K562 (cell line): ENCODE data around the gene SERPINB7. TPM values are rescaled to one million over a fixed set of nuclear protein-coding genes. Genes with fewer than 3 reads are reported as not detected.

Experiments
- ATAC-seq: fragments of 200-7000 bp; cut with Tn5 transposase; 3 replicates; pipeline ENCODE4 v1.9.1; 2020; ENCODE audit warnings: moderate library complexity
- BruUV-seq: library from RNA; stranded (reverse); fragments of 400-500 nt; replicated peaks from 2 replicates; lab custom pipeline; 2021; lab: Mats Ljungman, UMichigan
- CTCF ChIA-PET: fragments of 300-600 bp; formaldehyde crosslinking; extraction: SDS; loops from one replicate; lab custom pipeline; 2021; ENCODE audit warnings: low intra/inter-chr PET ratio; lab: Yijun Ruan, JAX
- POLR2A ChIA-PET: fragments of 300-600, 350-650 bp; sonication (Branson Sonifier 250); formaldehyde crosslinking; extraction: SDS; loops from one replicate; lab custom pipeline; 2021; ENCODE audit warnings: antibody characterized with exemption, inconsistent platforms; lab: Yijun Ruan, JAX
- DNase-seq, 4 experiments: peaks; one replicate each; pipeline versions ENCODE4 v3.0.0 to v3.0.0-alpha.2; 2011 to 2018; ENCODE audit warnings: low spot score in 3 of 4, mixed read lengths in 3 of 4; ENCODE audit errors: extremely low read depth in 1 of 4
- FAIRE-seq: peaks from 2 replicates; lab custom pipeline; 2011; peaks lifted over from hg19 to GRCh38; lab: Jason Lieb, UNC
- H2AFZ ChIP-seq: 2 replicates; pipeline ENCODE4 v1.6.0; 2011; ENCODE audit warnings: low read depth, low read length, control low read depth, inconsistent platforms
- H3K27ac ChIP-seq: fragments of 200-600 bp; 3 replicates; pipeline ENCODE4 v1.8.0; 2011; ENCODE audit warnings: low read depth, mild to moderate bottlenecking, control low read depth, inconsistent platforms, low read length, moderate library complexity, mixed read lengths; ENCODE audit errors: extremely low read depth
- H3K27me3 ChIP-seq, 2 experiments: fragments of 300-600 bp in 1 of 2; 2 replicates in 1 of 2; 3 replicates in 1 of 2; pipeline versions ENCODE4 v1.6.0 to v1.8.0; 2011; ENCODE audit warnings: inconsistent platforms in 2 of 2, low read length in 2 of 2, mild to moderate bottlenecking in 1 of 2, mixed read lengths in 1 of 2, moderate library complexity in 1 of 2; ENCODE audit not compliant: control insufficient read depth in 2 of 2, insufficient read depth in 2 of 2
- H3K36me3 ChIP-seq: fragments of 300-600 bp; 3 replicates; pipeline ENCODE4 v1.8.0; 2011; ENCODE audit warnings: mild to moderate bottlenecking, low read length, inconsistent platforms; ENCODE audit not compliant: control insufficient read depth, insufficient read depth
- H3K4me1 ChIP-seq, 2 experiments: fragments of 200-600 bp in 1 of 2; replicated peaks in 1 of 2; 2 replicates in 1 of 2; 3 replicates in 1 of 2; pipeline versions ENCODE4 v1.5.1 to v1.8.0; 2011; ENCODE audit warnings: inconsistent platforms in 2 of 2, low read length in 2 of 2, mild to moderate bottlenecking in 1 of 2, mixed read lengths in 1 of 2, moderate library complexity in 1 of 2; ENCODE audit not compliant: control insufficient read depth in 2 of 2, insufficient read depth in 2 of 2
- H3K4me2 ChIP-seq: 2 replicates; pipeline ENCODE4 v1.6.1; 2011; ENCODE audit warnings: low read length, control low read depth, inconsistent platforms, mixed read lengths; ENCODE audit not compliant: insufficient read depth
- H3K4me3 ChIP-seq: fragments of 200-600 bp; sonication (generic), shearing (Covaris generic); 2 replicates; pipeline ENCODE4 v1.5.1; 2016; ENCODE audit warnings: control low read depth, inconsistent platforms
- H3K79me2 ChIP-seq: fragments of 200-600 bp; 3 replicates; pipeline ENCODE4 v1.8.0; 2011; ENCODE audit warnings: low read length, inconsistent platforms; ENCODE audit not compliant: control insufficient read depth, insufficient read depth
- H3K9ac ChIP-seq, 2 experiments: 2 replicates each; pipeline versions ENCODE4 v1.6.0 to v1.6.1; 2011; ENCODE audit warnings: low read depth in 2 of 2, low read length in 2 of 2, control low read depth in 1 of 2, inconsistent platforms in 1 of 2, mild to moderate bottlenecking in 1 of 2, mixed read lengths in 1 of 2; ENCODE audit not compliant: insufficient read depth in 1 of 2
- H3K9me1 ChIP-seq: one replicate; pipeline ENCODE4 v1.6.0; 2011; ENCODE audit warnings: inconsistent platforms, mild to moderate bottlenecking, low read length, moderate library complexity; ENCODE audit not compliant: control insufficient read depth, insufficient read depth
- H3K9me3 ChIP-seq: replicated peaks from 2 replicates; pipeline ENCODE4 v1.5.1; 2011; ENCODE audit warnings: low read depth, low read length, inconsistent platforms; ENCODE audit not compliant: control insufficient read depth, insufficient read depth
- H4K20me1 ChIP-seq: replicated peaks from 2 replicates; pipeline ENCODE4 v1.6.1; 2011; ENCODE audit warnings: low read length, inconsistent platforms, mixed read lengths; ENCODE audit not compliant: control insufficient read depth, insufficient read depth
- ADNP ChIP-seq: fragments of 200-800 bp; sonication (Bioruptor generic); IDR thresholded peaks from 2 replicates; pipeline ENCODE4 v1.6.1; 2016; ENCODE audit warnings: missing genetic modification characterization, missing compliant biosample characterization
- BCLAF1 ChIP-seq, 2 experiments: fragments of 450-650 bp in 1 of 2; IDR thresholded peaks; 2 replicates each; pipeline ENCODE4 v1.6.1; 2011 to 2017; ENCODE audit warnings: low read depth in 2 of 2, antibody characterized with exemption in 1 of 2, borderline replicate concordance in 1 of 2, low read length in 1 of 2, mild to moderate bottlenecking in 1 of 2, mixed read lengths in 1 of 2; ENCODE audit not compliant: control insufficient read depth in 1 of 2
- NR2F6 ChIP-seq: fragments of 450-650 bp; formaldehyde crosslinking; IDR thresholded peaks from 2 replicates; pipeline ENCODE4 v1.4.0; 2020; ENCODE audit warnings: mild to moderate bottlenecking
- U2AF1 ChIP-seq: fragments of 200-400 bp; formaldehyde crosslinking; optimal IDR thresholded peaks from 2 replicates; pipeline ENCODE3; 2017; ENCODE audit warnings: mild to moderate bottlenecking, low read depth, low read length, moderate library complexity
- ZBTB11 ChIP-seq, 3 experiments: fragments of 200-800 bp in 1 of 3; fragments of 250-450 bp in 1 of 3; fragments of 450-650 bp in 1 of 3; sonication (Bioruptor Pico) in 1 of 3; sonication (Bioruptor generic) in 1 of 3; formaldehyde crosslinking in 1 of 3; IDR thresholded peaks; 2 replicates each; pipeline versions ENCODE4 v1.6.1 to v1.8.0; 2016 to 2022; ENCODE audit warnings: mild to moderate bottlenecking in 2 of 3, missing genetic modification characterization in 2 of 3, missing compliant biosample characterization in 1 of 3, moderate library complexity in 1 of 3
- ZNF444 ChIP-seq: fragments of 250-450 bp; sonication (Bioruptor Pico); IDR thresholded peaks from 2 replicates; pipeline ENCODE4 v1.4.0; 2020; ENCODE audit warnings: mild to moderate bottlenecking, moderate library complexity
- WGBS: fragments of 100-300 bp; shearing (Covaris generic); methylation state at CpG from one replicate; pipeline ENCODE4 v1.1.6; 2016; ENCODE audit warnings: low coverage, mixed read lengths; ENCODE audit not compliant: insufficient coverage; ENCODE audit errors: missing lambda C conversion rate; 5-methylcytosine and 5-hydroxymethylcytosine counted together
- in situ Hi-C: fragments of 300-500 bp; cut with MboI; formaldehyde crosslinking; loops from 4 replicates; pipeline ENCODE4 v1.15.0; 2018; ENCODE audit warnings: inconsistent platforms, mixed read lengths
- intact Hi-C: fragments of 100-400 bp; cut with micrococcal nuclease; formaldehyde crosslinking; loops from 2 replicates; pipeline ENCODE4 v1.14.2; 2022
- polyA plus RNA-seq, 8 experiments: library from polyadenylated mRNA; depleted of rRNA in 4 of 8; stranded (reverse) in 5 of 8; unstranded in 3 of 8; fragments of >200 nt; fragmentation: Nextera tagmentation in 2 of 8; fragmentation: Illumina TruSeq in 1 of 8; extraction: Ambion mirVana in 2 of 8; extraction: Trizol in 1 of 8; gene quantifications; 2 replicates each; pipeline versions ENCODE4 v1.2.1 to v1.2.3, GENCODE V29; 2011 to 2014; ENCODE audit warnings: inconsistent platforms in 1 of 8, missing spikeins in 1 of 8
- total RNA-seq, 7 experiments: library from RNA; depleted of rRNA in 6 of 7; stranded (reverse); fragments of >200 nt in 6 of 7; fragmentation: Illumina TruSeq in 2 of 7; extraction: Trizol in 2 of 7; gene quantifications; 2 replicates each; pipeline versions ENCODE4 v1.2.1 to v1.2.3, GENCODE V29; 2011 to 2021; ENCODE audit warnings: low replicate concordance in 1 of 7

Gene SERPINB7
- total and polyA plus RNA-seq, 9 of the 15 experiments (the other 6 are each of a cell fraction or from before 2014, with no cell fraction given): not detected

GRCh38 chr18:63843008-63843407, 67.8 kb downstream of the SERPINB7 start:
- no peaks in the 10 kb centered on the region for H3K9me1 ChIP-seq
- in situ Hi-C loops (loop anchor here (25.0 kb wide), 1 partner anchor 831 kb away; no protein-coding TSS in a partner anchor), intact Hi-C loops (loop anchor here (10.0 kb wide), 1 partner anchor 498 kb away; no protein-coding TSS in a partner anchor)
- H3K79me2 ChIP-seq: no peaks in the 10 kb centered on the region
- TF ChIP-seq U2AF1 (no peak), ZBTB11 (CRISPR knock-in tag; IDR thresholded peaks at IDR 0.05) (no peak), ZNF444 (CRISPR knock-in tag) (no peak), ADNP (tag) (no peak), NR2F6 (CRISPR knock-in tag) (no peak), BCLAF1 (IDR thresholded peaks at IDR 0.05; ENCODE audit: borderline replicate concordance in 1 of 2, control insufficient read depth in 1 of 2, low read depth in 2 of 2, low read length in 1 of 2) (no peak)
- H2AFZ ChIP-seq: no peak overlapping the region
- H3K4me2 ChIP-seq: no peak overlapping the region
- ATAC-seq (no peak), FAIRE-seq (no peak), DNase-seq (no peak)
- POLR2A ChIA-PET: no interaction called here
- CTCF ChIA-PET: no interaction called here
- no peak overlapping the region for H3K27ac ChIP-seq
- no TSS peak for BruUV-seq
- no peaks in the 10 kb centered on the region for H3K36me3 ChIP-seq
- 0% methylated on average over 6 of the region's 7 CpGs for WGBS
- no peaks in the 10 kb centered on the region for H4K20me1 ChIP-seq
- H3K9ac ChIP-seq: no peak overlapping the region
- H3K9me3 ChIP-seq: no peaks in the 10 kb centered on the region
- H3K27me3 ChIP-seq: no peaks in the 10 kb centered on the region
- H3K4me1 ChIP-seq: no peaks in the 10 kb centered on the region
- no peak overlapping the region for H3K4me3 ChIP-seq
